Erythroblast (primary cell): Measurements from ENCODE around the gene KRT79.

Source experiments
- GATA1 ChIP-seq: IDR thresholded peaks from 2 replicates; pipeline ENCODE4 v1.6.1; 2011; ENCODE audit warnings: low read depth, mild to moderate bottlenecking, control low read depth, low read length, moderate library complexity
- POLR2A ChIP-seq: IDR thresholded peaks from 2 replicates; pipeline ENCODE4 v1.6.1; 2011; ENCODE audit warnings: mild to moderate bottlenecking, low read length

GRCh38 chr12:52817003-52817698, 17.0 kb downstream of the KRT79 start:
- TF ChIP-seq POLR2A (no peak), GATA1 (no peak)
